ENCODE data around the gene KDELR1.

DNA sequence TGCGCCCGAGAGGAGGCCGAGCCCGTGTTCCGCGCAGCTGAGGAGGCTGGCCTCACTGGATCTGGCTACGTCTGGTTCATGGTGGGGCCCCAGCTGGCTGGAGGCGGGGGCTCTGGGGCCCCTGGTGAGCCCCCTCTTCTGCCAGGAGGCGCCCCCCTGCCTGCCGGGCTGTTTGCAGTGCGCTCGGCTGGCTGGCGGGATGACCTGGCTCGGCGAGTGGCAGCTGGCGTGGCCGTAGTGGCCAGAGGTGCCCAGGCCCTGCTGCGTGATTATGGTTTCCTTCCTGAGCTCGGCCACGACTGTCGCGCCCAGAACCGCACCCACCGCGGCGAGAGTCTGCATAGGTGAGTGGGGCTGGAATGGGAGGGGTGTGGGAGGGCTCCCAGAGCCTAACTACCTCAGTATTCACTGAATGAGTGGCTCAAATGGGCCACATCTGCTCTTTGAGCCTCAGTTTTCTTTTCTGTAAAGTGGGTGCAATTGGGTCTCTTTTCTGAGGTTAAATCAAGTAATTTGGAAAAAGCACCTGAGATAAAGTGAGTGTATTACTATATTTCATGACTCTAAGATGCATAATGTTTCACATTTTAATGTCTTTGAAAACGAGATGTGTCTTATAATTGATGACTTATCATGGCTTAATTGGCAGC lies 13.8 kb upstream of the KDELR1 start:
- TF ChIP-seq, protein P1, sequence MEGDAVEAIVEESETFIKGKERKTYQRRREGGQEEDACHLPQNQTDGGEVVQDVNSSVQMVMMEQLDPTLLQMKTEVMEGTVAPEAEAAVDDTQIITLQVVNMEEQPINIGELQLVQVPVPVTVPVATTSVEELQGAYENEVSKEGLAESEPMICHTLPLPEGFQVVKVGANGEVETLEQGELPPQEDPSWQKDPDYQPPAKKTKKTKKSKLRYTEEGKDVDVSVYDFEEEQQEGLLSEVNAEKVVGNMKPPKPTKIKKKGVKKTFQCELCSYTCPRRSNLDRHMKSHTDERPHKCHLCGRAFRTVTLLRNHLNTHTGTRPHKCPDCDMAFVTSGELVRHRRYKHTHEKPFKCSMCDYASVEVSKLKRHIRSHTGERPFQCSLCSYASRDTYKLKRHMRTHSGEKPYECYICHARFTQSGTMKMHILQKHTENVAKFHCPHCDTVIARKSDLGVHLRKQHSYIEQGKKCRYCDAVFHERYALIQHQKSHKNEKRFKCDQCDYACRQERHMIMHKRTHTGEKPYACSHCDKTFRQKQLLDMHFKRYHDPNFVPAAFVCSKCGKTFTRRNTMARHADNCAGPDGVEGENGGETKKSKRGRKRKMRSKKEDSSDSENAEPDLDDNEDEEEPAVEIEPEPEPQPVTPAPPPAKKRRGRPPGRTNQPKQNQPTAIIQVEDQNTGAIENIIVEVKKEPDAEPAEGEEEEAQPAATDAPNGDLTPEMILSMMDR (IDR thresholded peaks at IDR 0.05), result no peak
- no peak for TF ChIP-seq POLR2A (IDR thresholded peaks at IDR 0.05)

Data from right lobe of liver (tissue), 4 donors.